Esophagus muscularis mucosa (tissue), 4 donors: ENCODE data around the gene C2CD3.

Experiments
- CTCF ChIP-seq, 3 experiments: fragments of 200-600 bp in 2 of 3; fragments of 450-650 bp in 1 of 3; sonication (generic) in 2 of 3; IDR thresholded peaks; one replicate each; pipeline ENCODE4 v1.5.1; 2017 to 2019; ENCODE audit warnings: antibody characterized with exemption in 3 of 3, mild to moderate bottlenecking in 2 of 3, moderate library complexity in 1 of 3
- EP300 ChIP-seq: sonication (generic); formaldehyde crosslinking; IDR thresholded peaks from one replicate; pipeline ENCODE4 v1.6.1; 2017; ENCODE audit warnings: antibody characterized with exemption
- POLR2A ChIP-seq: fragments of 450-650 bp; IDR thresholded peaks from one replicate; pipeline ENCODE4 v1.6.1; 2017; ENCODE audit warnings: antibody characterized with exemption, moderate library complexity, mild to moderate bottlenecking, low read depth

DNA sequence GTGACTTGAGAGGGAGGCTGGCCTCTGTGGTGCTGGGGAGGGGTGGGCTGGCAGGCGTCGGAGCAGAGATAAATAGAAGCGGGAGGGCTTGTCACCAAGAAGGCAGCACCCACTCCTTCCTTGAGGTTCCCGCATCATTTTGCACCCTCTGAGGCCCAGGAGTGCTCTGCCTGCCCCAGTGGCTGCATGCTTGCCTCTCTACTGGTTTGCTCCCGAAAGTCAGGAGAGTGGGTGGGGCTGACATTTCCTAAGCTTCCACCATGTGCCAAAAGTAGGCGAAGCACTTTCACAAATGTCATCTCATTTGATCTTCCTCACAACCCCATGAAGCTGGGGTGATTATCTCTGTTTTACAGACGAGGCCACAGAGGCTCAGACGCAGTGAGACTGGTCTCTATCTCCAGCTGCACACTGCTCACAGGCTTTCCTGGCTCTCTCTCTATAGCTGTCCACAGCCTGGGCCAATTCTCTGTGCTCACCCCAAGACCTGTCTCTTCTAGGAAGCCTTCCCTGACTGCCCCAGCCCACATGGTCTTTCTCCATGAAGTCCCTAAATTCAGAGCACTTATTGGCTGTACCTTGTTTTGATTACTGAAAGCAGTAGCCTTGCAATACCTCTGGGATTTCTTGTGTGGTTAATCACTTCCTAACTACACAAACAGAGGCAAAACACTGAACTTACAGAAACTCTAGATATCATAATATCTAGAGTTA is 159.3 kb downstream of the C2CD3 start:
- TF ChIP-seq CTCF (IDR thresholded peaks at IDR 0.05) (no peak), POLR2A (no peak), EP300 (no peak)
